ENCODE measurements around the gene KCNMA1. TPM values are rescaled to one million over a fixed set of nuclear protein-coding genes. Genes with fewer than 3 reads are reported as not detected.

The KCNMA1 gene
- total RNA-seq (2013; cell fraction: nucleolus; rRNA removed), result 131 and 133 TPM in 2 replicates
- total RNA-seq (2014; rRNA removed), result 17.9 and 19.1 TPM in 2 replicates
- 20.0 and 22.4 TPM in 2 replicates for total RNA-seq (2014; rRNA removed; fragmentation: Illumina TruSeq; extraction: Trizol)
- total RNA-seq (2021), result 35.6 and 37.0 TPM in 2 replicates
- 2.5 TPM for polyA plus RNA-seq (2011; ENCODE audit: low read depth)
- 7.4 and 10.6 TPM in 2 replicates for polyA plus RNA-seq (2011; rRNA removed)
- polyA plus RNA-seq (2011; cell fraction: cytosol; rRNA removed), result 9.8 and 10.7 TPM in 2 replicates
- 25.2 and 26.9 TPM in 2 replicates for polyA plus RNA-seq (2011; cell fraction: nucleus; rRNA removed)
- polyA plus RNA-seq (2012), result 2.5 and 2.8 TPM in 2 replicates
- polyA plus RNA-seq (2014; fragmentation: Illumina TruSeq; extraction: Trizol), result 22.5 and 28.1 TPM in 2 replicates
- polyA plus RNA-seq (2014; fragmentation: Nextera tagmentation; extraction: Ambion mirVana), result 10 to 100 TPM in 1 of 2 experiments, 1 to 10 TPM in 1; 8.5 to 14.0 TPM
- polyA plus RNA-seq (2014; rRNA removed), result 40.7 and 48.2 TPM in 2 replicates
- 10 to 100 TPM; 72.5 to 77.0 TPM for polyA plus RNA-seq (2016; fragmentation: Nextera tagmentation; extraction: Ambion mirVana)
- 39.1 and 39.8 TPM in 2 replicates for polyA minus RNA-seq (2011; rRNA and poly(A)+ RNA removed)
- 2.8 and 4.3 TPM in 2 replicates for polyA minus RNA-seq (2011; cell fraction: cytosol; rRNA and poly(A)+ RNA removed)
- 48.6 and 74.1 TPM in 2 replicates for polyA minus RNA-seq (2011; cell fraction: nucleus; rRNA and poly(A)+ RNA removed)
- percentile 71 among the genes with signal in this experiment for Bru-seq, nascent RNA
- percentile 72 among the genes with signal in this experiment for BruChase-seq, experiment 1, labeled RNA remaining after a 6-hour chase
- BruChase-seq, experiment 2, labeled RNA remaining after a 2-hour chase, result percentile 67 among the genes with signal in this experiment
- long read RNA-seq, experiment 1, partial matches to known transcripts, result 0 of 4 reads
- long read RNA-seq, experiment 1, other reads (novel, unspliced or antisense), result 2 of 4 reads
- long read RNA-seq, experiment 2, transcript KCNMA1-219 (2 exons, 2,963 nt), result major isoform, 6 of 35 reads
- long read RNA-seq, experiment 2, partial matches to known transcripts, result 15 of 35 reads
- long read RNA-seq, experiment 2, other reads (novel, unspliced or antisense), result 11 of 35 reads

GRCh38 chr10:77637532-77638320 is at the start of gene KCNMA1:
TSS of gene KCNMA1 (minus strand) at chr10:77637808.
- Histone ChIP-seq H4K20me1 (ENCODE audit: control insufficient read depth, insufficient read depth) (no peaks in the 10 kb centered on the region), H3K27me3 (replicated peaks in 1 of 2; ENCODE audit: control insufficient read depth in 2 of 2, insufficient read depth in 2 of 2, low read length in 1 of 2) (no peaks in the 10 kb centered on the region; a peak in 1 of 4 replicates), H3K9ac (ENCODE audit: control insufficient read depth, insufficient read depth, low read length) (no peak within 1 kb of the TSS), H3K36me3 (ENCODE audit: control insufficient read depth in 2 of 2, insufficient read depth in 2 of 2, low read length in 1 of 2) (no peaks in the 10 kb centered on the region), H3K4me3 (no peak within 1 kb of the TSS), H3K9me3 (replicated peaks; ENCODE audit: control insufficient read depth, insufficient read depth, low read length) (no peaks in the 10 kb centered on the region), H3K4me2 (ENCODE audit: control insufficient read depth, insufficient read depth) (peak within 1 kb of the TSS; percentile 61), H2AFZ (ENCODE audit: control insufficient read depth, low read depth, low read length) (no peak within 1 kb of the TSS; the same call in 1 of the 2 replicates), H3K4me1 (ENCODE audit: control insufficient read depth, insufficient read depth, low read length) (no peaks in the 10 kb centered on the region), H3K79me2 (ENCODE audit: control insufficient read depth, insufficient read depth, low read length) (no peaks in the 10 kb centered on the region), H3K27ac (ENCODE audit: control insufficient read depth, insufficient read depth) (no peak within 1 kb of the TSS)
- ChIA-PET CTCF (interaction anchor here (0.6 to 21.5 kb wide), 10 partner anchors 8 to 470 kb away, joined by 3 to 532 read pairs (median 4); no protein-coding TSS in a partner anchor), RAD21 (ENCODE audit: unreplicated experiment) (interaction anchor here (0.7 to 16.4 kb wide), 13 partner anchors 10 to 463 kb away, joined by 3 to 290 read pairs (median 4); no protein-coding TSS in a partner anchor), SMC1A (ENCODE audit: uncharacterized antibody, unreplicated experiment) (interaction anchor here (1.0 to 13.9 kb wide), 7 partner anchors 37 to 392 kb away, joined by 3 to 291 read pairs (median 13); no protein-coding TSS in a partner anchor), POLR2A (no interaction called here)
- DNase-seq (ENCODE audit: low read depth, low spot score) (no peak), FAIRE-seq (no peak), ATAC-seq (peak; percentile 67)
- whole genome bisulfite sequencing (ENCODE audit: insufficient coverage, insufficient replicate concordance, low lambda C conversion rate, missing lambda C conversion rate), result under 1% methylated on average over 18 of the region's 121 CpGs
- BruUV-seq (replicated peaks), result no TSS peak
- in situ Hi-C loops (cut with MboI), result no loop called here
- intact Hi-C loops (cut with micrococcal nuclease; ENCODE audit: unreplicated experiment), result no loop called here
- peak in 1 of 2 experiments; percentile 14; a peak in 1 of 4 replicates for TF ChIP-seq BHLHE40 (IDR thresholded peaks at IDR 0.05; ENCODE audit: borderline replicate concordance in 1 of 2, low read depth in 2 of 2, low read length in 1 of 2)
- TF ChIP-seq FOXM1 (IDR thresholded peaks at IDR 0.05; ENCODE audit: low read depth, low read length), result no peak
- TF ChIP-seq GATAD2B (conservative IDR thresholded peaks at IDR 0.05; ENCODE audit: low read depth), result 0 out of 2 replicates have a peak, but pooled peaks have one; percentile 43
- no peak for TF ChIP-seq CHD4 (IDR thresholded peaks at IDR 0.05)
- TF ChIP-seq ZNF217 (IDR thresholded peaks at IDR 0.05), result peak; percentile 36; the same call in 1 of the 2 replicates
- no peak for TF ChIP-seq ZBTB11 (CRISPR knock-in tag; IDR thresholded peaks at IDR 0.05)
- TF ChIP-seq NKRF (conservative IDR thresholded peaks at IDR 0.05), result peak; percentile 66; the same call in 1 of the 2 replicates
- TF ChIP-seq LARP7 (IDR thresholded peaks at IDR 0.05), result peak; percentile 61; the same call in 1 of the 2 replicates
- peak; percentile 38; the same call in 1 of the 2 replicates for TF ChIP-seq IKZF1 (conservative IDR thresholded peaks at IDR 0.05)
- TF ChIP-seq YY1 (IDR thresholded peaks at IDR 0.05; ENCODE audit: low read depth, low read length), result 0 out of 2 replicates have a peak, but pooled peaks have one; percentile 54
- TF ChIP-seq TBL1XR1 (IDR thresholded peaks at IDR 0.05; ENCODE audit: low read depth, low read length), result no peak
- 0 out of 2 replicates have a peak, but pooled peaks have one; percentile 43 for TF ChIP-seq BACH1 (IDR thresholded peaks at IDR 0.05; ENCODE audit: borderline replicate concordance)
- peak; percentile 97 for TF ChIP-seq HDAC6 (IDR thresholded peaks at IDR 0.05; ENCODE audit: unreplicated experiment)
